B cell (primary cell): Measurements from ENCODE around the gene CCDC187.

Experiments
- CTCF ChIP-seq: fragments of 200-600 bp; IDR thresholded peaks from one replicate; pipeline ENCODE4 v1.8.0; 2022; ENCODE audit warnings: antibody characterized with exemption, mild to moderate bottlenecking
- EZH2 ChIP-seq: IDR thresholded peaks from 2 replicates; pipeline ENCODE4 v1.6.1; 2012; ENCODE audit warnings: borderline replicate concordance, low read depth, mild to moderate bottlenecking, moderate library complexity, low read length; ENCODE audit not compliant: insufficient read depth, poor library complexity, severe bottlenecking

GRCh38 chr9:136334541-136334940, 30.6 kb upstream of the CCDC187 start:
- TF ChIP-seq CTCF (no peak), EZH2 (no peak)
